Ovary (tissue), 9 donors: Measurements from ENCODE around the gene OBSCN. TPM values are rescaled to one million over a fixed set of nuclear protein-coding genes. Genes with fewer than 3 reads are reported as not detected.

ENCODE experiments used
- DNase-seq, 5 donors: peaks; one replicate each; pipeline ENCODE4 v3.0.0-alpha.2; 2019 to 2020
- H3K27ac ChIP-seq, 2 donors: fragments of 200-600 bp; one replicate each; pipeline versions ENCODE4 v1.5.1 to v1.8.0; 2019 to 2022
- H3K27me3 ChIP-seq: fragments of 200-600 bp; one replicate; pipeline ENCODE4 v1.8.0; 2022
- H3K36me3 ChIP-seq: fragments of 200-600 bp; sonication (generic); one replicate; pipeline ENCODE4 v1.5.1; 2019
- H3K4me1 ChIP-seq: one replicate; pipeline ENCODE4 v1.8.1; 2013; ENCODE audit warnings: mild to moderate bottlenecking, moderate library complexity; ENCODE audit not compliant: insufficient read depth
- H3K4me3 ChIP-seq: fragments of 200-600 bp; sonication (generic); one replicate; pipeline ENCODE4 v1.5.1; 2017
- H3K9me3 ChIP-seq, 2 donors: fragments of 200-600 bp in 1 of 2; sonication (generic) in 1 of 2; one replicate each; pipeline versions ENCODE4 v1.5.1 to v1.8.1; 2013 to 2019; ENCODE audit warnings: mild to moderate bottlenecking in 1 of 2, moderate library complexity in 1 of 2
- EP300 ChIP-seq: sonication (generic); formaldehyde crosslinking; IDR thresholded peaks from one replicate; pipeline ENCODE4 v1.6.1; 2017; ENCODE audit warnings: antibody characterized with exemption
- POLR2A ChIP-seq: fragments of 450-650 bp; IDR thresholded peaks from one replicate; pipeline ENCODE4 v1.6.1; 2017; ENCODE audit warnings: antibody characterized with exemption, mild to moderate bottlenecking, moderate library complexity
- WGBS, 3 donors: extraction: QIAGEN DNeasy Blood & Tissue Kit in 1 of 3; methylation state at CpG; one replicate each; pipeline versions ENCODE4 v1.1.5 to v1.1.7; 2013 to 2017; 5-methylcytosine and 5-hydroxymethylcytosine counted together
- intact Hi-C, 4 donors: fragments of 100-400 bp; cut with DNase I; formaldehyde crosslinking; loops; one replicate each; pipeline versions ENCODE4 v1.11.0 to v1.15.1; 2022 to 2023
- polyA plus RNA-seq, 2 donors: library from polyadenylated mRNA; stranded (reverse); fragments of 200-250 nt in 1 of 2; fragments of 350-450 nt in 1 of 2; fragmentation: Illumina TruSeq in 1 of 2; extraction: RNeasy Lipid Tissue Mini Kit (QIAGEN cat#74804) in 1 of 2; gene quantifications; one replicate each; pipeline ENCODE4 v1.2.3, GENCODE V29; 2013 to 2014
- total RNA-seq, 7 donors: library from RNA; depleted of rRNA in 2 of 7; stranded (reverse); fragments of >200 nt in 2 of 7; fragmentation: NEBNext Ultra II Directional in 3 of 7; extraction: Animal tissue kit (Norgen Biotek cat#: 25700) in 3 of 7; gene quantifications; one replicate each; pipeline versions ENCODE4 v1.1.0 to v1.2.4, GENCODE V29; 2016 to 2023
- TF ChIP-seq, protein P1 (sequence below), 3 donors: fragments of 450-650 bp in 2 of 3; fragments of 200-600 bp in 1 of 3; IDR thresholded peaks; one replicate each; pipeline versions ENCODE4 v1.5.1 to v1.8.0; 2016 to 2022; ENCODE audit warnings: antibody characterized with exemption in 3 of 3, mild to moderate bottlenecking in 1 of 3
- donor health status: DM: no; HTN: no; CAD: no; lungs with moderate emphysema.
- donor health status: DM: no; HTN: no; CAD: no.
- donor health status: Bipolar disorder and iron deficiency.
- donor health status: DM: yes; HTN: yes; CAD: no.
- donor health status: DM: no; HTN: no; CAD: no.
- donor health status: DM: yes; HTN: yes; CAD: no.

Gene OBSCN
- total and polyA plus RNA-seq, 9 donors = 3.5 to 37.1 (median 29.0) TPM

GRCh38 chr1:228278432-228278941 is 70.6 kb downstream of the OBSCN start:
- Histone ChIP-seq H3K27ac (no peak overlapping the region), H3K27me3 (no peaks in the 10 kb centered on the region), H3K4me1 (peaks cover 4% of the 10 kb centered on the region), H3K36me3 (no peaks in the 10 kb centered on the region), H3K4me3 (no peak overlapping the region), H3K9me3 (no peaks in the 10 kb centered on the region)
- intact Hi-C loops = no loop called here
- peak in 1 of 5 donors; percentile 16 for DNase-seq
- 94 to 96% (median 94%) methylated on average over 20 to 21 of the region's 21 CpGs for WGBS, 3 donors
- TF ChIP-seq EP300 = no peak

- TF ChIP-seq POLR2A (no peak), EP300 (no peak)
- TF ChIP-seq, protein P1, sequence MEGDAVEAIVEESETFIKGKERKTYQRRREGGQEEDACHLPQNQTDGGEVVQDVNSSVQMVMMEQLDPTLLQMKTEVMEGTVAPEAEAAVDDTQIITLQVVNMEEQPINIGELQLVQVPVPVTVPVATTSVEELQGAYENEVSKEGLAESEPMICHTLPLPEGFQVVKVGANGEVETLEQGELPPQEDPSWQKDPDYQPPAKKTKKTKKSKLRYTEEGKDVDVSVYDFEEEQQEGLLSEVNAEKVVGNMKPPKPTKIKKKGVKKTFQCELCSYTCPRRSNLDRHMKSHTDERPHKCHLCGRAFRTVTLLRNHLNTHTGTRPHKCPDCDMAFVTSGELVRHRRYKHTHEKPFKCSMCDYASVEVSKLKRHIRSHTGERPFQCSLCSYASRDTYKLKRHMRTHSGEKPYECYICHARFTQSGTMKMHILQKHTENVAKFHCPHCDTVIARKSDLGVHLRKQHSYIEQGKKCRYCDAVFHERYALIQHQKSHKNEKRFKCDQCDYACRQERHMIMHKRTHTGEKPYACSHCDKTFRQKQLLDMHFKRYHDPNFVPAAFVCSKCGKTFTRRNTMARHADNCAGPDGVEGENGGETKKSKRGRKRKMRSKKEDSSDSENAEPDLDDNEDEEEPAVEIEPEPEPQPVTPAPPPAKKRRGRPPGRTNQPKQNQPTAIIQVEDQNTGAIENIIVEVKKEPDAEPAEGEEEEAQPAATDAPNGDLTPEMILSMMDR (IDR thresholded peaks at IDR 0.05) = no peak
- H3K9me3 ChIP-seq = no peaks in the 10 kb centered on the region
- no peak overlapping the region for H3K4me3 ChIP-seq
- H3K4me1 ChIP-seq = peaks cover 4% of the 10 kb centered on the region
- no peaks in the 10 kb centered on the region for H3K27me3 ChIP-seq
- H3K27ac ChIP-seq = no peak overlapping the region
- peak in 2 of 5 donors; percentile 21 to 30 for DNase-seq
- intact Hi-C loops = no loop called here
- H3K36me3 ChIP-seq = no peaks in the 10 kb centered on the region
- WGBS, 3 donors = 91 to 93% (median 92%) methylated on average over 27 of the region's 27 CpGs
These were observed 71.3 kb downstream of the OBSCN start for GRCh38 chr1:228279011-228279721.

DNA sequence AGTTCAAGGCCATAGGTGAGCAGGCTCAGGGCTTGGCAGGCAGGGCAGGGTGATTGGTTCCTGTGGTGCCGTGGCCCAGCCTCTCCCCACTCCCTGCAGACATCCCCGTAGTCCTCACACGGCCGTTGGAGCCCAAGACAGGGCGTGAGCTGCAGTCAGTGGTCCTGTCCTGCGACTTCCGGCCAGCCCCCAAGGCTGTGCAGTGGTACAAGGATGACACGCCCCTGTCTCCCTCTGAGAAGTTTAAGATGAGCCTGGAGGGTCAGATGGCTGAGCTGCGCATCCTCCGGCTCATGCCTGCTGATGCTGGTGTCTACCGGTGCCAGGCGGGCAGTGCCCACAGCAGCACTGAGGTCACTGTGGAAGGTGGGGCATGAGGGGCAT is 71.9 kb downstream of the OBSCN start:
- H3K27ac ChIP-seq = no peak overlapping the region
- intact Hi-C loops = no loop called here
- no peaks in the 10 kb centered on the region for H3K9me3 ChIP-seq
- peaks cover 4% of the 10 kb centered on the region for H3K4me1 ChIP-seq
- H3K36me3 ChIP-seq = no peaks in the 10 kb centered on the region
- WGBS, 3 donors = 81 to 83% (median 83%) methylated on average over 12 of the region's 12 CpGs
- no peak overlapping the region for H3K4me3 ChIP-seq
- no peaks in the 10 kb centered on the region for H3K27me3 ChIP-seq
- DNase-seq = peak in 1 of 5 donors; percentile 25
- TF ChIP-seq POLR2A (no peak), EP300 (no peak)

DNA sequence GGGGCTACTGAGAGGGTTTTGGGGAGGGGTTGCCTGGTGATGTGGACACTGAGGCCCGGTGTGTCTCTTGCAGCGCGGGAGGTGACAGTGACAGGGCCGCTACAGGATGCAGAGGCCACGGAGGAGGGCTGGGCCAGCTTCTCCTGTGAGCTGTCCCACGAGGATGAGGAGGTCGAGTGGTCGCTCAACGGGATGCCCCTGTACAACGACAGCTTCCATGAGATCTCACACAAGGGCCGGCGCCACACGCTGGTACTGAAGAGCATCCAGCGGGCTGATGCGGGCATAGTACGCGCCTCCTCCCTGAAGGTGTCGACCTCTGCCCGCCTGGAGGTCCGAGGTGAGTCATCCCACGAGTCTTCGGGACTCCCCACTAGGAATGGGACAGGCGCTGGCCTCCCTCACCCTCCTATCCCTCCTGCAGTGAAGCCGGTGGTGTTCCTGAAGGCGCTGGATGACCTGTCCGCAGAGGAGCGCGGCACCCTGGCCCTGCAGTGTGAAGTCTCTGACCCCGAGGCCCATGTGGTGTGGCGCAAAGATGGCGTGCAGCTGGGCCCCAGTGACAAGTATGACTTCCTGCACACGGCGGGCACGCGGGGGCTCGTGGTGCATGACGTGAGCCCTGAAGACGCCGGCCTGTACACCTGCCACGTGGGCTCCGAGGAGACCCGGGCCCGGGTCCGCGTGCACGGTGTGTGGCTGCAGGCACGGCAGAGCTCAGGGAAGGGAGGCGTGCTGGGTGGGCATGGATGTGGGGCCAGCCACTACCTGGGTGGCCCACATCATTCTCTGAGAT is 72.5 kb downstream of the OBSCN start:
- H3K27me3 ChIP-seq = no peaks in the 10 kb centered on the region
- TF ChIP-seq EP300 = no peak
- TF ChIP-seq, protein P1 (IDR thresholded peaks at IDR 0.05) = no peak
- no peak for TF ChIP-seq POLR2A
- no peak overlapping the region for H3K27ac ChIP-seq
- 91 to 94% (median 93%) methylated on average over 46 to 48 of the region's 48 CpGs for WGBS, 3 donors
- no peak overlapping the region for H3K4me3 ChIP-seq
- H3K36me3 ChIP-seq = no peaks in the 10 kb centered on the region
- no peaks in the 10 kb centered on the region for H3K4me1 ChIP-seq
- DNase-seq = peak in 2 of 5 donors; percentile 15 to 30
- intact Hi-C loops = no loop called here
- no peaks in the 10 kb centered on the region for H3K9me3 ChIP-seq

DNA sequence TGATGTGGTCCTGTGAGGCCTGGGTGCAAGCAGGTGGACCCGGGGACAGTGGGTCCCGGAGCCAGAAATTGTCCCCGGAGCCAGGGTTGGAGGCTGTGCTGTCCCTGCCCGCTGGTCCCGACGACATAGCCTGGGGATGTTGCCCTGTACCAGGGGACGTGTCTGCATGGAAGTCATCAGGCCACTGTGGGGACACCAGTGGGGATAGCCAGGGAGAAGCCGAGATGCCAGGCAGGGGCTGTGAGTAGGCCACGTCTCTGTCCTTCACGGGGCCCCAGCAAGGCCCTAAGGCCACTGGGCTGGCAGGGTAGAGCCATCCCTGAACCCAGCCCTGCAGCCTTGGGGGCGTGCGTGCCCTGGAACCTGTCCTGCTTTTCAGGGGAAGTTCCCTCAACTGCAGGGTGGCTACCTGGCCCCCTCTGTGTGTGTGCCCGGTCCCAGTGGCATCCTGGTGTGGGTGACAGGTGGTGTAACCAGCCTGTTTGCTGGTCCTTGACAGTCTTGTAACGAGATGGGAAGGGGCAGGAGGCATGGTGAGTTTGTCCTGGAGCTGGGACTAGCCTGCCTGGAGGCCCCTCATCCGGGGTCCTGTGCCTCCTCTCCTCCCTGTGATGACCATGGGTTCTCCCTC is 73.2 kb downstream of the OBSCN start:
- no peaks in the 10 kb centered on the region for H3K4me1 ChIP-seq
- H3K27me3 ChIP-seq = no peaks in the 10 kb centered on the region
- no peak for TF ChIP-seq POLR2A
- TF ChIP-seq EP300 = no peak
- TF ChIP-seq, protein P1 (IDR thresholded peaks at IDR 0.05) = no peak
- intact Hi-C loops = no loop called here
- no peak overlapping the region for H3K27ac ChIP-seq
- no peaks in the 10 kb centered on the region for H3K36me3 ChIP-seq
- peak in 2 of 5 donors; percentile 19 to 28 for DNase-seq
- no peak overlapping the region for H3K4me3 ChIP-seq
- H3K9me3 ChIP-seq = no peaks in the 10 kb centered on the region
- 95 to 97% (median 96%) methylated on average over 13 to 15 of the region's 15 CpGs for WGBS, 3 donors
